ENCODE data around the gene LAG3. TPM values are rescaled to one million over a fixed set of nuclear protein-coding genes. Genes with fewer than 3 reads are reported as not detected.

The LAG3 gene
- total RNA-seq, 4 donors from 2014 or later: 0.68 to 1.4 TPM; not detected in 2

DNA sequence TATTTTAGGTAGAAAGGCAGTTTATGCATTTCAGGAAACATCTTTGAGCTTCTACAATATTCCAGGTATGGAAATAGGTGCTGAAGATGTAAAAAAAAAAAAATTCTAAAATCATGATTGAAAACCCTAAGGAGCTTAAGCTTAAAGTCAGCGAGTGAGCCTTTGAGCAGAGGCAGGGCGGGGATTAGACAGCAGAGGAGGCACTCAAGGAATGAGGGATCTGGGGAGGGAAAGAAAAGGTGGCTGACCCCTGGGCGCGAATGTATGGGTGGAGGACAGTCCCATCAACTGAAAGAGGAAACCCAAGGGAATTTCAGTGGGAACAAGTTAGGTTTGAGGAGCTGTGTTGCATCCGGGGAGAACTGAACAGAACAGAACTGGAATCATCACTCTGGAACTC, 12.6 kb upstream of the LAG3 start:
- in situ Hi-C loops (cut with MboI; ENCODE audit: low pct_ligation_motif_present in 1 of 4, low pct_unique_long_range_greater_than_20kb in 1 of 4, low sequenced_read_pairs in 3 of 4): no loop called here
- 85 to 91% methylated on average over 5 of the region's 5 CpGs for WGBS, 2 donors (ENCODE audit: low coverage in 1 of 2)
- H3K27ac ChIP-seq: no peak overlapping the region
- H3K4me3 ChIP-seq: no peak overlapping the region
- H3K36me3 ChIP-seq: no peaks in the 10 kb centered on the region
- no peaks in the 10 kb centered on the region for H3K27me3 ChIP-seq
- peaks cover 4 to 18% (median 10%) of the 10 kb centered on the region in 4 donors for H3K4me1 ChIP-seq
- TF ChIP-seq POLR2AphosphoS5 (IDR thresholded peaks at IDR 0.05) (no peak), POLR2A (IDR thresholded peaks at IDR 0.05) (no peak), EP300 (IDR thresholded peaks at IDR 0.05; ENCODE audit: low read depth) (no peak)
- TF ChIP-seq, protein P1, sequence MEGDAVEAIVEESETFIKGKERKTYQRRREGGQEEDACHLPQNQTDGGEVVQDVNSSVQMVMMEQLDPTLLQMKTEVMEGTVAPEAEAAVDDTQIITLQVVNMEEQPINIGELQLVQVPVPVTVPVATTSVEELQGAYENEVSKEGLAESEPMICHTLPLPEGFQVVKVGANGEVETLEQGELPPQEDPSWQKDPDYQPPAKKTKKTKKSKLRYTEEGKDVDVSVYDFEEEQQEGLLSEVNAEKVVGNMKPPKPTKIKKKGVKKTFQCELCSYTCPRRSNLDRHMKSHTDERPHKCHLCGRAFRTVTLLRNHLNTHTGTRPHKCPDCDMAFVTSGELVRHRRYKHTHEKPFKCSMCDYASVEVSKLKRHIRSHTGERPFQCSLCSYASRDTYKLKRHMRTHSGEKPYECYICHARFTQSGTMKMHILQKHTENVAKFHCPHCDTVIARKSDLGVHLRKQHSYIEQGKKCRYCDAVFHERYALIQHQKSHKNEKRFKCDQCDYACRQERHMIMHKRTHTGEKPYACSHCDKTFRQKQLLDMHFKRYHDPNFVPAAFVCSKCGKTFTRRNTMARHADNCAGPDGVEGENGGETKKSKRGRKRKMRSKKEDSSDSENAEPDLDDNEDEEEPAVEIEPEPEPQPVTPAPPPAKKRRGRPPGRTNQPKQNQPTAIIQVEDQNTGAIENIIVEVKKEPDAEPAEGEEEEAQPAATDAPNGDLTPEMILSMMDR (IDR thresholded peaks at IDR 0.05): no peak
- intact Hi-C loops (cut with DNase I; ENCODE audit: low total_unique reads): no loop called here
- no peak for DNase-seq
- H3K9me3 ChIP-seq: no peaks in the 10 kb centered on the region

DNA sequence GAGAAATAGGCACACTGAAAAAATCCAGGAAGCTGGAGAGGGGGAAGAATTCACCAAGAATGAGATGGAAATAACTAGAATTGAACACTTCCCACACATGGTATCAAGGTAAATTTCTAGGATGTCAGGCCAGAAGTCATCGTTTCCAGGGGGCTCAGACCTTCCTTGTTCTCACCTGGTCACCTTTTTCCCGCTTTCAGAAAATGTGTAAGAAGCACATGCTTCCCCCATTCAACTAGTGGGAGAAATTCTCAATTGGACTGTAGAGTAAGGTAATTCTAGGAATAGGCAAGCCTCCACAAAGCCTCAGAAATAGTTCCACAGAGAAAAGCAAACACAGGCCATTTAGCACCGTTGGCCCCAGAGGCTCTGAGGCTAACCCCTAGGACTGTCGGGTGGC, 8.9 kb upstream of the LAG3 start:
- no peaks in the 10 kb centered on the region for H3K9me3 ChIP-seq
- intact Hi-C loops (cut with DNase I; ENCODE audit: low total_unique reads) (no loop called here), in situ Hi-C loops (cut with MboI; ENCODE audit: low pct_ligation_motif_present in 1 of 4, low pct_unique_long_range_greater_than_20kb in 1 of 4, low sequenced_read_pairs in 3 of 4) (no loop called here)
- H3K27ac ChIP-seq: peak overlapping the region; percentile 92 to 94 (median 93)
- no peak for DNase-seq
- peaks cover 17 to 41% (median 33%) of the 10 kb centered on the region in 4 donors for H3K4me1 ChIP-seq
- H3K4me3 ChIP-seq: no peak overlapping the region
- H3K27me3 ChIP-seq: no peaks in the 10 kb centered on the region
- TF ChIP-seq POLR2AphosphoS5 (IDR thresholded peaks at IDR 0.05): no peak
- TF ChIP-seq, protein P1 (IDR thresholded peaks at IDR 0.05): no peak
- no peak for TF ChIP-seq EP300 (IDR thresholded peaks at IDR 0.05; ENCODE audit: low read depth)
- TF ChIP-seq POLR2A (IDR thresholded peaks at IDR 0.05): no peak
- H3K36me3 ChIP-seq: no peaks in the 10 kb centered on the region
- 65% methylated on average over 4 of the region's 4 CpGs; no CpG with 5 or more reads in 1 of the 2 donors for WGBS, 2 donors (ENCODE audit: low coverage in 1 of 2)

DNA sequence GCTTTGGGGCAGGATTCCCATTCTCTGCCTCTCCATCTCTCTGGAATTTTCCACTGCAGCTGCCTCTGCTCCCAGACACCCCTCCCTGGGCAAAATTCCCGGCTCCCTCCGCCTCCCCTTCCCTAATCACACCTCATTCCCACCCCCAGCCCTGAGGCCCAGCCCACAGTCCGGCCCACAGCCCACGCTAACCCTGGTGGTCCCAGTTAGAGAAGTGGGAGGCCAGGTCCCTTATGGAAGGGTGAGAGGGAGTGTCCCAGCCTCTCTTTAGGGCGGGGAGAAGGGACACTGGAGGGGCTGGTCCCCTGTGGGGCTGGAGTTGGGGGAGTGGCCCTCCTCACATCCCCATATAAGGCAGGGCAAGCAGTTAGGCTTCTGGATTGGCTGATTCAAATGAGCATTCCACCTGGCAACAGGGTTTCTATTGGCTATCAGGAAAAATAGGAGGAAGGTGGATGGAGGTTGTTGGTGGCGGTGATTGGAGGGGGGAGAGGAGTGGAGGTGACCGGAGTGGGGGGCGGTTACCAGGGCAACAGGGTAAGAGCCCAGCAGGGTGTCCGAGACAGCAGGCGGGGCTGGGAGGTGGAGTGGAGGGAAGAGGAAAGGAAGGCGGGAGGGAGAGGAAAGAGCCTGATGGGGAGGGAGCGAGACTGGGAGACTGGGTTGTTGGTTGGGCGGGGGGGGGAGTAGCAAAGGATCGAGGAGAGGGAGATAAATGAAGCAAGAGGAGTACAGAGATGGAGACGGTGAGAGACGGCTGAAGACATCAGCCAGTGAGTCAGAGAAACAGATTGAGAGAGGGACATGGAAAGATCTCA, 8.1 kb upstream of the LAG3 start:
- peak overlapping the region in 1 of 4 donors; percentile 32 for H3K4me3 ChIP-seq
- intact Hi-C loops (cut with DNase I; ENCODE audit: low total_unique reads): no loop called here

DNA sequence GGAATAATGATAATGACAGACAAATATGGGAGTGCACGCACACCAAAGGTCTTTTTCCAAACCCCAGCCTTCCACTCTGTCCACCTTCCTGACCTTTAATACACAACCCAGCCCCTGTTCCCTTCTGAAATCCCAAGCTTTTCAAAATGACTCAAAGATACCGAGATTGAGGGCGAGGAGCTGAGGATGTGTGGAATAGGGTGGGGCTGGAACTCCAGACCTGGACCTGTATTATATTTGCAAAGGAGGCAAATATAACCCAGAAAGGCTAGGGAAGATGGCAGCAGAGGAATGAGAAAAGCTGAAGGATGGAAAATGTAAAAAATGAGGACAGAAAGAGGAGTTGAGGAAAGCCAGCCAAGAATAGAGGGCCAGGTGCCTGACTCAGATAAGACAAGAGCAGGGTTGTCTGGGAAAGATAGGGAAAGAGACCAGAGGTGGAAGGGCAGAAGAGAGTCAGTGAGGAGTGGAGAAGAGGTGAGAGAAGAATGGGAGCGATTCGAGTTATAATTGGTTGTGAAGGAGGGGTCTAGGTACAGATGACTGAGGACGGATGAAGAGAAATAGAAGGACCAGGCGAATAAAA, 7.2 kb upstream of the LAG3 start:
- in situ Hi-C loops (cut with MboI; ENCODE audit: low pct_ligation_motif_present in 1 of 4, low pct_unique_long_range_greater_than_20kb in 1 of 4, low sequenced_read_pairs in 3 of 4): no loop called here
- Histone ChIP-seq H3K27ac (peak overlapping the region; percentile 92 to 94 (median 93)), H3K36me3 (no peaks in the 10 kb centered on the region), H3K27me3 (no peaks in the 10 kb centered on the region), H3K4me1 (peaks cover 17 to 59% (median 46%) of the 10 kb centered on the region in 4 donors), H3K4me3 (peak overlapping the region in 2 of 4 donors; percentile 79 to 84), H3K9me3 (no peaks in the 10 kb centered on the region)
- no peak for DNase-seq
- intact Hi-C loops (cut with DNase I; ENCODE audit: low total_unique reads): no loop called here
- WGBS, 2 donors (ENCODE audit: low coverage in 1 of 2): 24 to 32% methylated on average over 5 to 7 of the region's 7 CpGs
- TF ChIP-seq POLR2A (IDR thresholded peaks at IDR 0.05): no peak
- TF ChIP-seq POLR2AphosphoS5 (IDR thresholded peaks at IDR 0.05): no peak
- TF ChIP-seq EP300 (IDR thresholded peaks at IDR 0.05; ENCODE audit: low read depth): no peak
- TF ChIP-seq, protein P1 (IDR thresholded peaks at IDR 0.05): no peak

More for the DNA sequence above, 8.1 kb upstream of the LAG3 start:
- H3K9me3 ChIP-seq: no peaks in the 10 kb centered on the region
- H3K4me1 ChIP-seq: peaks cover 17 to 50% (median 41%) of the 10 kb centered on the region in 4 donors
- TF ChIP-seq EP300 (IDR thresholded peaks at IDR 0.05; ENCODE audit: low read depth): no peak
- peak in 1 of 3 donors; percentile 20 for TF ChIP-seq POLR2AphosphoS5 (IDR thresholded peaks at IDR 0.05)
- TF ChIP-seq, protein P1 (IDR thresholded peaks at IDR 0.05): no peak
- TF ChIP-seq POLR2A (IDR thresholded peaks at IDR 0.05): no peak
- no peaks in the 10 kb centered on the region for H3K36me3 ChIP-seq
- in situ Hi-C loops (cut with MboI; ENCODE audit: low pct_ligation_motif_present in 1 of 4, low pct_unique_long_range_greater_than_20kb in 1 of 4, low sequenced_read_pairs in 3 of 4): no loop called here
- peak overlapping the region; percentile 92 to 94 (median 93) for H3K27ac ChIP-seq
- H3K27me3 ChIP-seq: no peaks in the 10 kb centered on the region
- DNase-seq: peak; percentile 89
- 3 to 10% methylated on average over 12 to 15 of the region's 16 CpGs for WGBS, 2 donors (ENCODE audit: low coverage in 1 of 2)
